22Rv1 (cell line): Measurements from ENCODE around the gene DYRK1B.
"Not testable (repeated sequence)": the region's sequence is repeated elsewhere in the genome, so short reads cannot be mapped to it uniquely, and the experiment has no call there.

Experiments used
- H3K27ac ChIP-seq: fragments of 450-650 bp; 2 replicates; pipeline ENCODE4 v1.5.1; 2017
- ZFX ChIP-seq: fragments of 450-650 bp; IDR thresholded peaks from 2 replicates; pipeline ENCODE4 v1.6.1; 2017; ENCODE audit warnings: antibody characterized with exemption, borderline replicate concordance
- TF ChIP-seq, protein P1 (sequence below): fragments of 450-650 bp; IDR thresholded peaks from 2 replicates; pipeline ENCODE4 v1.5.1; 2017; ENCODE audit warnings: mild to moderate bottlenecking

DYRK1B gene

DNA sequence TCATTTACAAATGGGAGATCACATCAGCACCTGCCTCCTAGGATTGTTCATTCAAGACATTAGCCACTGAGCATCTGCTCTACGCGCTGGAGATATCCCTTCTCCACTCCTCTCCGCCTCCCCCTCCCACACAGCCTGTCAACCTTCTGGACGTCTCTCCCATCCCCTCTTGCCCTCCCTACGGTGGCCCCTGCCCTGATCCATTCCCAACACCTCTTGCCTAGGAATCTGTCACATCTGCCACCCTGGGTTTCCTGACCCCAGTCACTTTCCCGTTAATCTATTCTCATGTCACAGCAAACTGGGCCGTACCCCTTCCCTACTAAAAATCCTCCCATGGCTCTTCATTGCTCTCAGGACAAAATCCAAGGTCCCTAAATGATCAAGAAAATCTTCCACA lies 10.3 kb downstream of the DYRK1B start:
- H3K27ac ChIP-seq, result peak overlapping the region; percentile 52; the same call in 1 of the 2 replicates
- TF ChIP-seq ZFX, result no peak
- TF ChIP-seq, protein P1, sequence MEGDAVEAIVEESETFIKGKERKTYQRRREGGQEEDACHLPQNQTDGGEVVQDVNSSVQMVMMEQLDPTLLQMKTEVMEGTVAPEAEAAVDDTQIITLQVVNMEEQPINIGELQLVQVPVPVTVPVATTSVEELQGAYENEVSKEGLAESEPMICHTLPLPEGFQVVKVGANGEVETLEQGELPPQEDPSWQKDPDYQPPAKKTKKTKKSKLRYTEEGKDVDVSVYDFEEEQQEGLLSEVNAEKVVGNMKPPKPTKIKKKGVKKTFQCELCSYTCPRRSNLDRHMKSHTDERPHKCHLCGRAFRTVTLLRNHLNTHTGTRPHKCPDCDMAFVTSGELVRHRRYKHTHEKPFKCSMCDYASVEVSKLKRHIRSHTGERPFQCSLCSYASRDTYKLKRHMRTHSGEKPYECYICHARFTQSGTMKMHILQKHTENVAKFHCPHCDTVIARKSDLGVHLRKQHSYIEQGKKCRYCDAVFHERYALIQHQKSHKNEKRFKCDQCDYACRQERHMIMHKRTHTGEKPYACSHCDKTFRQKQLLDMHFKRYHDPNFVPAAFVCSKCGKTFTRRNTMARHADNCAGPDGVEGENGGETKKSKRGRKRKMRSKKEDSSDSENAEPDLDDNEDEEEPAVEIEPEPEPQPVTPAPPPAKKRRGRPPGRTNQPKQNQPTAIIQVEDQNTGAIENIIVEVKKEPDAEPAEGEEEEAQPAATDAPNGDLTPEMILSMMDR, result no peak

DNA sequence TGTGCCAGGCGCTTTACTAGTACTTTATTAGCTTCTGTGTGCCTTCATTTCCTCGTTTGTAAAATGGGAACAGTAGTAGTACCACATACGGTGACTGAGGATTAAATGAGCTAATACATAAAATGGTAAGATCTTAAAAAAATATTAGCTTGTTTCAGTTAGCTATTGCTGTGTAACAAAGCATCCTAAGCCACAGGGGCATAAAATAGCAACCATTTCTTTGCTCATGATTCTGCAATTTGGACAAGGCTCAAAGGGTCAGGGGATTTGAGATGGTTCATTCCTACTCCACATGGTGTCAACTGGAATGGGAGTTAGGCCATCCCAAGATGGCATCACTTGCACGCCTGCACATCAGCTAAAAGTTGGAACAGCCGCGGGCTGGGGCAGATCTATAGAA lies 13.3 kb downstream of the DYRK1B start:
- no peak for TF ChIP-seq ZFX
- TF ChIP-seq, protein P1, result no peak
- H3K27ac ChIP-seq, result no peak overlapping the region

DNA sequence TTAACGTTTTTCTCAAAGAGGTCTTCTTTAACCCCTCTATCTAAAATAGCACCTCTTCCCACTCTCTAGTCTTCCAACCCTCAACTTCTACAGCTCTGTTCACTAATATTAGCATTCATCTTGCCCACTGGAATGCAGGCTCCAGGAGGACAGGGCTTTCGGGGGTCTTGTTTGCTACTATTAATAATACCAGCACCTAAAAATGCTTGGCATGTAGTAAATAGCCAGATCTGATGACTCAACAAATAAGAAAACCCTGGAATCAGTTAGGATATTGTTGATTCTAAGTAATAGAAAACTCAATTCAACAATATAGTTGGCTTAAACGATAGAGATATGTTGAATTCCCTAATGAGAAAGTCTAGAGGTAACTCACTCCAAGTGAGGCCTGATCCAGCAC lies 14.2 kb downstream of the DYRK1B start:
- no peak for TF ChIP-seq ZFX
- TF ChIP-seq, protein P1, result no peak
- no peak overlapping the region for H3K27ac ChIP-seq

DNA sequence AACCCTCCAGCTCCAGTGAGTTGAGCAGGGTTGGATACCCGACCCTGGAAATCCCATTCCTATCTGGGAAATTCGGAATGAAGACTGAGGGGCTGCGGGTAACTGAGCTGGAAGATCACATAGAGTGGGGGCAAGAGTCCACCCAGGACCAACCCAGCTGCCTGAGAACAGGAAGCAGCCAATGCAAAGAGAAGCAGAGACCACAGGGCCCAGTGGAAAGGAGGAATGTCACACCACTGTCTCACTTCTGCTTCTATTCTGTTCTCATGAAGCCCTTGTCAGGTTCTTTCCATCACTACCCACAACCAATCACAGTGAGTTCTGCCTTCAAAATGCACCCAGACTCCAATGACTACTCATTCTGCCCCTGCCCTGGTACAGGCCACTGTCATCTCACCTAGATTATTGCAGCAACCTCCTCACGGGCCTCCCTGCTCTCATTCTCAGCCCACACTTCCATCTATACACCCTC lies 15.3 kb downstream of the DYRK1B start:
- H3K27ac ChIP-seq, result no peak overlapping the region
- no peak for TF ChIP-seq ZFX
- TF ChIP-seq, protein P1, result no peak

DNA sequence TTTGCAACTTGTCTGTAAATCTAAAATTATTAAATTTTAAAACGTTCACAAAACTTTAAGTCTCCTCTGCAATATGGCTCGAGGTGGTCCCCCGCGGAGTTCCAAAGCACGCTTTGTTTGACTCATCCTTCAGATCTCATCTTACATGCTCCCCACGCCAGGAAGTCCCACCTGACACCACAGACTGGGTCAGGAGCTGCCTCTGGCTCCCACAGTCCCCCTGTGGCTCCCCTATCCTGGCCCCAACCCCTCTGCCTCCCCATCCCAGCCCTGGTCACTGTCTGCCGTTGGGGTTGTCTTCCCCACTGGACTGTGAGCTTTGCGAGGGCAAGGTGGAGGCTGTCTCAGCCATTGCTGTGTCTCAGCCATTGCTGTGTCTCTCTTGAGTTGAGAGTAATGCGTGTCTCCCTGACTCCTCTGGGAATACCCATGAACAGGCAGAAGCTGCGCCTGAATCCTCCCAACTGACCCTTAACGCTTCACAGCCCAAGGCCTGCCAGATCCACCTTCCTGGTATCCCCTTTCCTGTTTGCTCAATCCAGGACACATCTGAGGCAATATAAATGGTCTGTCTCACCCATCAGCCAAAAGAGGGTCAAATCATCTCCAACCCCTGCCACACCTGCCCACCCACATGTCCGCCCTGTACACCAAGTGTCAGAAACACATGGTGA lies 15.9 kb downstream of the DYRK1B start:
- no peak overlapping the region for H3K27ac ChIP-seq
- TF ChIP-seq ZFX, result no peak
- TF ChIP-seq, protein P1, result no peak

DNA sequence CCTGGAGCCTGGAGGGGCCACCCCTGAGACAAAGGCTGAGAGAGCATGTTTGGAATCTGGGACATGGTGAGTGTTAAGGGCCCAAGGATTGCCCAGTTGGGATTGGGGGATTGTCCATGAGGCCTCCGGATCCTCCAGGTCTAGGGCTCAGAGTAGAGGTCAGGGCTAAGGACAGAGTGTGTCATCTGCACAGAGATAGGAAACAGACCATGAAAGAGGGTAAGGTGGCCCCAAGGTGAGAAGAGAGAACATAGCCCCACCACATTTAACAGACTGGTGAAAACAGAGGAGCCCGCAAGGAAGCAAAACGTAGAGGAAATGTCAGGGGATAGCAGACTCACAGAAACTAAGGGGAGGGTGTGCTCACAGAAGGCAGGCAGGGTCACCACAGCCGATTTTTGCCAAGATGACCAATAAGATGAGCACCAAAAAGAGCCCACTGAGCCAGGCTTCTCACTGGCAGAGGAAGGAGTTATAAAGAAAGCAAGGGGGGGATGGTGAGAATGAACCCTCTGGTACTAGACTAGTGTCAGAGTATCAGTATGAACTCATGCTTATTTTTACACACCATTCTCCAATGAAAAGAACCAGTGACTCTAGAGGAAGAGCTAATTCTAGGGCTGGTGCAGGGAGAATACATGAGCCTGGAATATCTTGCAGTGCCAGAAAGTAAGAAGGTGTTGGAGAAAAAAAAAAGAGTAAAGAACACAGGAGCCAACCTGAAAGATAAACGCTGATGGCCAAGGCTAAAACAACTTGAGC lies 17.5 kb downstream of the DYRK1B start:
- H3K27ac ChIP-seq, result no peak overlapping the region
- no peak for TF ChIP-seq ZFX
- TF ChIP-seq, protein P1, result no peak

DNA sequence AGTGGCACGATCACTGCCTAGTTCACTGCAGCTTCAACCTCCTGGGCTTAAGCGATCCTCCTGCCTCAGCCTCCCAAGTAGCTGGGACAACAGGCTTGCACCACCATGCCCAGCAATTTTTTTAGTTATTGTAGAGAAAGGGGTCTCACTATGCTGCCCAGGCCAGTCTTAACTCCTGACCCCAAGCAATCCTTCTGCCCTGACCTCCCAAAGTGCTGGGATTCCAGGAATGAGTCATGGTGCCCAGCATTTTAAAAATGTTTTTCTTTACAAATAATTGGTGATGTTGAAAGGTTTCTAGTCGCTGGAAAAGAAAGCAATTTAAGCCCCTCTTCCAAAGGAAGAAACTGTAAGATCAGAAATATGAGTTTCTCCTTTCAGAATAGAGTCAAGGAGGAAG lies 19.4 kb downstream of the DYRK1B start:
- no peak overlapping the region for H3K27ac ChIP-seq
- no peak for TF ChIP-seq ZFX
- TF ChIP-seq, protein P1, result no peak

DNA sequence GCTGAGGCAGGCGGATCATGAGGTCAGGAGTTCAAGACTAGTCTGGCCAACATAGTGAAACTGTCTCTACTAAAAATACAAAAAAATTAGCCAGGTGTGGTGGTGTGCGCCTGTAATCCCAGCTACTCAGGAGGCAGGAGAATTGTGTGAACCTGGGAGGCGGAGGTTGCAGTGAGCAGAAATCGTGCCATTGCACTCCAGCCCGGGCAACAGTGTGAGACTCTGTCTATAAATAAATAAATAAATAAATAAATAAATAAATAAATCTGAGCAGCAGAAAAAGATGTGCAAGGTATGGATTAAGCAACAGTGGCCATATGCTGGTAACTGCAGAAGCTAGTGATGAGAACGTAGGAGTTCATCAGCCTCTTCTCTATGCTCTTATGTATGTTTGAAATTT lies 19.9 kb downstream of the DYRK1B start:
- H3K27ac ChIP-seq, result not testable (repeated sequence)
